ENCODE data around the gene SNAI3.

The SNAI3 gene

GRCh38 chr16:88726408-88726749, 40.1 kb upstream of the SNAI3 start:
- Histone ChIP-seq H2AFZ (ENCODE audit: low read depth, low read length) (no peak overlapping the region), H3K4me3 (ENCODE audit: low read length) (no peak overlapping the region), H3K36me3 (ENCODE audit: insufficient read depth, low read length) (no peaks in the 10 kb centered on the region), H3K27me3 (ENCODE audit: insufficient read depth, low read length) (no peaks in the 10 kb centered on the region), H3K4me1 (ENCODE audit: insufficient read depth, low read length) (no peaks in the 10 kb centered on the region), H3K9me3 (ENCODE audit: low read length) (no peaks in the 10 kb centered on the region)

- Histone ChIP-seq H3K36me3 (ENCODE audit: insufficient read depth, low read length) (no peaks in the 10 kb centered on the region), H3K27me3 (ENCODE audit: insufficient read depth, low read length) (no peaks in the 10 kb centered on the region), H3K4me3 (ENCODE audit: low read length) (no peak overlapping the region), H2AFZ (ENCODE audit: low read depth, low read length) (no peak overlapping the region), H3K4me1 (ENCODE audit: insufficient read depth, low read length) (no peaks in the 10 kb centered on the region), H3K9me3 (ENCODE audit: low read length) (no peaks in the 10 kb centered on the region)
Observed at GRCh38 chr16:88725609-88726407, 39.5 kb upstream of the SNAI3 start.

GRCh38 chr16:88724855-88725555, 38.7 kb upstream of the SNAI3 start:
- Histone ChIP-seq H3K4me1 (ENCODE audit: insufficient read depth, low read length) (no peaks in the 10 kb centered on the region), H3K36me3 (ENCODE audit: insufficient read depth, low read length) (peaks cover under 1% of the 10 kb centered on the region), H2AFZ (ENCODE audit: low read depth, low read length) (no peak overlapping the region), H3K27me3 (ENCODE audit: insufficient read depth, low read length) (no peaks in the 10 kb centered on the region), H3K4me3 (ENCODE audit: low read length) (no peak overlapping the region), H3K9me3 (ENCODE audit: low read length) (no peaks in the 10 kb centered on the region)

GRCh38 chr16:88723911-88724310, 37.6 kb upstream of the SNAI3 start:
- no peaks in the 10 kb centered on the region for H3K27me3 ChIP-seq (ENCODE audit: insufficient read depth, low read length)
- H3K4me1 ChIP-seq (ENCODE audit: insufficient read depth, low read length) = no peaks in the 10 kb centered on the region
- H2AFZ ChIP-seq (ENCODE audit: low read depth, low read length) = no peak overlapping the region
- peaks cover 2% of the 10 kb centered on the region for H3K36me3 ChIP-seq (ENCODE audit: insufficient read depth, low read length)
- no peak overlapping the region for H3K4me3 ChIP-seq (ENCODE audit: low read length)
- H3K9me3 ChIP-seq (ENCODE audit: low read length) = no peaks in the 10 kb centered on the region

- Histone ChIP-seq H2AFZ (ENCODE audit: low read depth, low read length) (no peak overlapping the region), H3K4me3 (ENCODE audit: low read length) (no peak overlapping the region), H3K9me3 (ENCODE audit: low read length) (no peaks in the 10 kb centered on the region), H3K36me3 (ENCODE audit: insufficient read depth, low read length) (peaks cover 2% of the 10 kb centered on the region), H3K4me1 (ENCODE audit: insufficient read depth, low read length) (no peaks in the 10 kb centered on the region), H3K27me3 (ENCODE audit: insufficient read depth, low read length) (no peaks in the 10 kb centered on the region)
Observed at GRCh38 chr16:88723507-88723887, 37.2 kb upstream of the SNAI3 start.

GRCh38 chr16:88722784-88723506, 36.6 kb upstream of the SNAI3 start:
- H3K27me3 ChIP-seq (ENCODE audit: insufficient read depth, low read length) = no peaks in the 10 kb centered on the region
- H3K9me3 ChIP-seq (ENCODE audit: low read length) = no peaks in the 10 kb centered on the region
- no peaks in the 10 kb centered on the region for H3K4me1 ChIP-seq (ENCODE audit: insufficient read depth, low read length)
- H3K36me3 ChIP-seq (ENCODE audit: insufficient read depth, low read length) = peaks cover 6% of the 10 kb centered on the region
- H2AFZ ChIP-seq (ENCODE audit: low read depth, low read length) = no peak overlapping the region
- H3K4me3 ChIP-seq (ENCODE audit: low read length) = no peak overlapping the region

- Histone ChIP-seq H3K27me3 (ENCODE audit: insufficient read depth, low read length) (no peaks in the 10 kb centered on the region), H2AFZ (ENCODE audit: low read depth, low read length) (no peak overlapping the region), H3K9me3 (ENCODE audit: low read length) (no peaks in the 10 kb centered on the region), H3K4me3 (ENCODE audit: low read length) (no peak overlapping the region), H3K4me1 (ENCODE audit: insufficient read depth, low read length) (no peaks in the 10 kb centered on the region), H3K36me3 (ENCODE audit: insufficient read depth, low read length) (peaks cover 10% of the 10 kb centered on the region)
Observed at GRCh38 chr16:88721815-88722755, 35.8 kb upstream of the SNAI3 start.

- H2AFZ ChIP-seq (ENCODE audit: low read depth, low read length) = no peak overlapping the region
- H3K36me3 ChIP-seq (ENCODE audit: insufficient read depth, low read length) = peaks cover 18% of the 10 kb centered on the region
Observed at GRCh38 chr16:88721236-88721635, 34.9 kb upstream of the SNAI3 start.

GRCh38 chr16:88720396-88720970, 34.2 kb upstream of the SNAI3 start:
- Histone ChIP-seq H2AFZ (ENCODE audit: low read depth, low read length) (no peak overlapping the region), H3K4me3 (ENCODE audit: low read length) (no peak overlapping the region), H3K27me3 (ENCODE audit: insufficient read depth, low read length) (no peaks in the 10 kb centered on the region), H3K9me3 (ENCODE audit: low read length) (no peaks in the 10 kb centered on the region), H3K36me3 (ENCODE audit: insufficient read depth, low read length) (peaks cover 26% of the 10 kb centered on the region), H3K4me1 (ENCODE audit: insufficient read depth, low read length) (no peaks in the 10 kb centered on the region)

More at GRCh38 chr16:88721236-88721635, 34.9 kb upstream of the SNAI3 start:
- Histone ChIP-seq H3K4me1 (ENCODE audit: insufficient read depth, low read length) (no peaks in the 10 kb centered on the region), H3K27me3 (ENCODE audit: insufficient read depth, low read length) (no peaks in the 10 kb centered on the region), H3K9me3 (ENCODE audit: low read length) (no peaks in the 10 kb centered on the region), H3K4me3 (ENCODE audit: low read length) (no peak overlapping the region)

- Histone ChIP-seq H3K4me3 (ENCODE audit: low read length) (no peak overlapping the region), H3K9me3 (ENCODE audit: low read length) (no peaks in the 10 kb centered on the region), H3K36me3 (ENCODE audit: insufficient read depth, low read length) (peaks cover 30% of the 10 kb centered on the region), H2AFZ (ENCODE audit: low read depth, low read length) (no peak overlapping the region), H3K4me1 (ENCODE audit: insufficient read depth, low read length) (no peaks in the 10 kb centered on the region), H3K27me3 (ENCODE audit: insufficient read depth, low read length) (no peaks in the 10 kb centered on the region)
Observed at GRCh38 chr16:88719933-88720296, 33.6 kb upstream of the SNAI3 start.

- peaks cover 34% of the 10 kb centered on the region for H3K36me3 ChIP-seq (ENCODE audit: insufficient read depth, low read length)
- H3K27me3 ChIP-seq (ENCODE audit: insufficient read depth, low read length) = no peaks in the 10 kb centered on the region
- H3K9me3 ChIP-seq (ENCODE audit: low read length) = no peaks in the 10 kb centered on the region
- no peaks in the 10 kb centered on the region for H3K4me1 ChIP-seq (ENCODE audit: insufficient read depth, low read length)
- no peak overlapping the region for H2AFZ ChIP-seq (ENCODE audit: low read depth, low read length)
- H3K4me3 ChIP-seq (ENCODE audit: low read length) = no peak overlapping the region
Observed at GRCh38 chr16:88719267-88719932, 33.1 kb upstream of the SNAI3 start.

- no peaks in the 10 kb centered on the region for H3K9me3 ChIP-seq (ENCODE audit: low read length)
- no peaks in the 10 kb centered on the region for H3K27me3 ChIP-seq (ENCODE audit: insufficient read depth, low read length)
- no peak overlapping the region for H2AFZ ChIP-seq (ENCODE audit: low read depth, low read length)
- H3K36me3 ChIP-seq (ENCODE audit: insufficient read depth, low read length) = peaks cover 36% of the 10 kb centered on the region
- H3K4me3 ChIP-seq (ENCODE audit: low read length) = no peak overlapping the region
- no peaks in the 10 kb centered on the region for H3K4me1 ChIP-seq (ENCODE audit: insufficient read depth, low read length)
Observed at GRCh38 chr16:88718178-88718577, 31.9 kb upstream of the SNAI3 start.

All from neuron (in vitro differentiated cells).